ENCODE results near the gene APOC3. TPM values are rescaled to one million over a fixed set of nuclear protein-coding genes. Genes with fewer than 3 reads are reported as not detected.

Gene APOC3
- total RNA-seq, 8 experiments from 2014 or later = not detected

GRCh38 chr11:116835042-116835772 lies 5.5 kb downstream of the APOC3 start:
- peak overlapping the region; percentile 1 to 10 for H3K27ac ChIP-seq
- in situ Hi-C loops (cut with MboI; ENCODE audit: low pct_unique_long_range_greater_than_20kb in 2 of 9, low sequenced_read_pairs in 9 of 9, unreplicated experiment in 9 of 9) = no loop called here
- peak overlapping the region in 4 of 5 donors; percentile 11 to 33 (median 17) for H3K4me3 ChIP-seq
- H3K4me1 ChIP-seq (replicated peaks in 1 of 2) = peaks cover 3 to 11% of the 10 kb centered on the region in 2 donors
- ATAC-seq (replicated peaks in 6 of 8) = peak in 4 of 8 experiments; percentile 5 to 13 (median 8)
- 21 to 100% (median 80%) methylated on average over 1 to 4 of the region's 28 CpGs; no CpG with 5 or more reads in 4 of the 10 experiments for WGBS, 10 experiments

- Histone ChIP-seq H3K27ac (peak overlapping the region; percentile 1 to 10), H3K4me1 (replicated peaks in 1 of 2) (peaks cover 3 to 11% of the 10 kb centered on the region in 2 donors), H3K4me3 (peak overlapping the region; percentile 7 to 33 (median 16))
- in situ Hi-C loops (cut with MboI; ENCODE audit: low pct_unique_long_range_greater_than_20kb in 2 of 9, low sequenced_read_pairs in 9 of 9, unreplicated experiment in 9 of 9) = no loop called here
- ATAC-seq (replicated peaks in 6 of 8) = peak; percentile 90 to 97 (median 94)
- WGBS, 10 experiments = 40 to 100% (median 78%) methylated on average over 2 to 25 of the region's 57 CpGs; no CpG with 5 or more reads in 4 of the 10 experiments
Measured at GRCh38 chr11:116835791-116836631, 6.3 kb downstream of the APOC3 start.

GRCh38 chr11:116836632-116836991 lies 6.9 kb downstream of the APOC3 start:
- WGBS, 10 experiments = 60 to 100% (median 80%) methylated on average over 1 to 2 of the region's 7 CpGs; no CpG with 5 or more reads in 6 of the 10 experiments
- no peak overlapping the region for H3K27ac ChIP-seq
- H3K4me1 ChIP-seq (replicated peaks in 1 of 2) = peaks cover 3 to 11% of the 10 kb centered on the region in 2 donors
- in situ Hi-C loops (cut with MboI; ENCODE audit: low pct_unique_long_range_greater_than_20kb in 2 of 9, low sequenced_read_pairs in 9 of 9, unreplicated experiment in 9 of 9) = no loop called here
- no peak overlapping the region for H3K4me3 ChIP-seq
- no peak for ATAC-seq (replicated peaks in 6 of 8)

GRCh38 chr11:116837231-116838091 lies 7.8 kb downstream of the APOC3 start, which contains the start of gene APOA1:
Gene APOA1 (minus strand): TSS chr11:116837622. CDS start chr11:116837387, 235 bp downstream.
- H3K4me1 ChIP-seq (replicated peaks in 1 of 2) = peaks cover 3 to 11% of the 10 kb centered on the region in 2 donors
- in situ Hi-C loops (cut with MboI; ENCODE audit: low pct_unique_long_range_greater_than_20kb in 2 of 9, low sequenced_read_pairs in 9 of 9, unreplicated experiment in 9 of 9) = no loop called here
- no peak within 1 kb of the TSS for H3K27ac ChIP-seq
- H3K4me3 ChIP-seq = no peak within 1 kb of the TSS
- peak in 1 of 8 experiments; percentile 6 for ATAC-seq (replicated peaks in 6 of 8)
- 40 to 80% (median 74%) methylated on average over 1 to 5 of the region's 19 CpGs; no CpG with 5 or more reads in 6 of the 10 experiments for whole genome bisulfite sequencing, 10 experiments

- in situ Hi-C loops (cut with MboI; ENCODE audit: low pct_unique_long_range_greater_than_20kb in 2 of 9, low sequenced_read_pairs in 9 of 9, unreplicated experiment in 9 of 9) = no loop called here
- WGBS, 10 experiments = 56 to 100% (median 91%) methylated on average over 1 to 3 of the region's 6 CpGs; no CpG with 5 or more reads in 2 of the 10 experiments
- H3K27ac ChIP-seq = no peak overlapping the region
- no peak overlapping the region for H3K4me3 ChIP-seq
- peaks cover 3 to 11% of the 10 kb centered on the region in 2 donors for H3K4me1 ChIP-seq (replicated peaks in 1 of 2)
- ATAC-seq (replicated peaks in 6 of 8) = no peak
Measured at GRCh38 chr11:116838321-116839084, 8.8 kb downstream of the APOC3 start.

- Histone ChIP-seq H3K27ac (no peak overlapping the region), H3K4me1 (replicated peaks in 1 of 2) (peaks cover 3 to 10% of the 10 kb centered on the region in 2 donors), H3K4me3 (no peak overlapping the region)
- ATAC-seq (replicated peaks in 6 of 8) = no peak
- in situ Hi-C loops (cut with MboI; ENCODE audit: low pct_unique_long_range_greater_than_20kb in 2 of 9, low sequenced_read_pairs in 9 of 9, unreplicated experiment in 9 of 9) = no loop called here
- 0 to 85% (median 57%) methylated on average over 1 to 5 of the region's 6 CpGs; no CpG with 5 or more reads in 3 of the 10 experiments for WGBS, 10 experiments
Measured at GRCh38 chr11:116840224-116840745, 10.6 kb downstream of the APOC3 start.

GRCh38 chr11:116840746-116841296 lies 11.1 kb downstream of the APOC3 start:
- 40 to 100% (median 76%) methylated on average over 1 to 7 of the region's 9 CpGs; no CpG with 5 or more reads in 3 of the 10 experiments for WGBS, 10 experiments
- Histone ChIP-seq H3K27ac (no peak overlapping the region), H3K4me3 (no peak overlapping the region), H3K4me1 (replicated peaks in 1 of 2) (peaks cover 0 to 5% of the 10 kb centered on the region in 2 donors)
- in situ Hi-C loops (cut with MboI; ENCODE audit: low pct_unique_long_range_greater_than_20kb in 2 of 9, low sequenced_read_pairs in 9 of 9, unreplicated experiment in 9 of 9) = no loop called here
- no peak for ATAC-seq (replicated peaks in 6 of 8)

- peaks cover 0 to 5% of the 10 kb centered on the region in 2 donors for H3K4me1 ChIP-seq (replicated peaks in 1 of 2)
- 85 to 100% (median 97%) methylated on average over 1 to 3 of the region's 4 CpGs; no CpG with 5 or more reads in 4 of the 10 experiments for WGBS, 10 experiments
- in situ Hi-C loops (cut with MboI; ENCODE audit: low pct_unique_long_range_greater_than_20kb in 2 of 9, low sequenced_read_pairs in 9 of 9, unreplicated experiment in 9 of 9) = no loop called here
- ATAC-seq (replicated peaks in 6 of 8) = no peak
- no peak overlapping the region for H3K27ac ChIP-seq
- no peak overlapping the region for H3K4me3 ChIP-seq
Measured at GRCh38 chr11:116842117-116842516, 12.4 kb downstream of the APOC3 start.

GRCh38 chr11:116842909-116843308 lies 13.2 kb downstream of the APOC3 start:
- 75 to 100% (median 100%) methylated on average over 1 to 3 of the region's 4 CpGs; no CpG with 5 or more reads in 4 of the 10 experiments for WGBS, 10 experiments
- H3K27ac ChIP-seq = no peak overlapping the region

GRCh38 chr11:116843661-116844060 lies 14.0 kb downstream of the APOC3 start:
- in situ Hi-C loops (cut with MboI; ENCODE audit: low pct_unique_long_range_greater_than_20kb in 2 of 9, low sequenced_read_pairs in 9 of 9, unreplicated experiment in 9 of 9) = no loop called here
- Histone ChIP-seq H3K4me3 (no peak overlapping the region), H3K27ac (no peak overlapping the region), H3K4me1 (replicated peaks in 1 of 2) (no peaks in the 10 kb centered on the region)
- no peak for ATAC-seq (replicated peaks in 6 of 8)
- WGBS, 10 experiments = 80 to 100% (median 93%) methylated on average over 1 to 9 of the region's 9 CpGs; no CpG with 5 or more reads in 4 of the 10 experiments

More at GRCh38 chr11:116842909-116843308, 13.2 kb downstream of the APOC3 start:
- Histone ChIP-seq H3K4me3 (no peak overlapping the region), H3K4me1 (replicated peaks in 1 of 2) (peaks cover 0 to under 1% of the 10 kb centered on the region in 2 donors)
- in situ Hi-C loops (cut with MboI; ENCODE audit: low pct_unique_long_range_greater_than_20kb in 2 of 9, low sequenced_read_pairs in 9 of 9, unreplicated experiment in 9 of 9) = no loop called here
- ATAC-seq (replicated peaks in 6 of 8) = peak in 1 of 8 experiments; percentile 15

GRCh38 chr11:116844722-116845121 lies 15.0 kb downstream of the APOC3 start:
- no peak overlapping the region for H3K27ac ChIP-seq
- no peaks in the 10 kb centered on the region for H3K4me1 ChIP-seq (replicated peaks in 1 of 2)
- ATAC-seq (replicated peaks in 6 of 8) = no peak
- no peak overlapping the region for H3K4me3 ChIP-seq
- WGBS, 10 experiments = 85 to 100% (median 97%) methylated on average over 1 to 4 of the region's 4 CpGs; no CpG with 5 or more reads in 2 of the 10 experiments
- in situ Hi-C loops (cut with MboI; ENCODE audit: low pct_unique_long_range_greater_than_20kb in 2 of 9, low sequenced_read_pairs in 9 of 9, unreplicated experiment in 9 of 9) = no loop called here

Measured in motor neuron (in vitro differentiated cells).